ENCODE measurements around the gene DCHS1. TPM values are rescaled to one million over a fixed set of nuclear protein-coding genes. Genes with fewer than 3 reads are reported as not detected.
A peak's percentile ranks its signal among the peaks of the same experiment; 100 is the strongest.

Gene DCHS1
- total and polyA plus RNA-seq, 2 of the 13 experiments (the other 11 are each of a cell fraction or from before 2014, with no cell fraction given) = under 0.01 to 0.03 TPM

DNA sequence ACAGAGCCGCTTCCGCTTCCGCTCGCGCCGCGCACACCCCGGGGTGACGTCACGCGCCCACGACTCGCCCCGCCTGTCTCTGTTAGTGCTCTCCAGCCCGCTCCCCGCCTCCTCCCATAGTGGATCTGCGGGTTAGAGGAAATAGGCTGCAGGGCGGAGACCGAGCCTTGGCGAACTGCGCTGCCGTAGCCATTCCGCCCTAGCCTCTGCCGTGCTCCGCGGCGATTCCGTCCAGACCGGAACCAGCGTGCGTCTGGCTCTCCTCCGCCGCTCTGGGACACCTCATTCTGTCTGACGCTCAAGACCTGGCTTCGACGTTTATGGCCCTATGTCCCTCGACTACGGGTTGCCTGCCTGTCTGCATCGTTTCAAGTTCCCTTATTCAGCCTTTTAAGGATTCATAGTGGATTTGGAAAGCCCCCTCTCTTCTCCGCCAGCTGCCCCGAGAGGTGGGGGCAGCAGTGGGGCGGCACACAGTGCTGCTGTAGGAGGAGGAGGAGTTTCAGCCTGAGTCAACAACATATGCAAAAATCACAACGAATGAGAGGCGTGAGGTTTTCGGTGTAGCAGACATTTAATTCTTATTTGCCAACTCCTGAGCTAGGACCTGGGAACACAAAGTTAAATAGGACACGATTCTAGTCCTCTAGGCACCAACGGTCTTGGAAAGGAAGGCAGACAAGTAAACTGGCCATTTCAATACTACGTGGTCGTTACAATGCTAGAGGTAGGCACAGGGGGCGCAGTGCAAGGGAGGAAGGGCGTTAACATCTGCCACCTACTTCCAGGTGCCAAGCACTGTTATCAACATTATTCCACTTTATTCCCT lies 43.2 kb downstream of the DCHS1 start, which contains the start of gene TAF10 (continued):
- TF ChIP-seq ZBTB4 (CRISPR knock-in tag; IDR thresholded peaks at IDR 0.05; ENCODE audit: borderline replicate concordance) (peak; percentile 55; the same call in 1 of the 2 replicates), THAP8 (CRISPR knock-in tag; IDR thresholded peaks at IDR 0.05; ENCODE audit: borderline replicate concordance) (no peak), ARID4A (CRISPR knock-in tag; IDR thresholded peaks at IDR 0.05; ENCODE audit: borderline replicate concordance) (peak; percentile 93; the same call in 1 of the 2 replicates), ZBTB1 (CRISPR knock-in tag; IDR thresholded peaks at IDR 0.05; ENCODE audit: borderline replicate concordance) (no peak), RFX5 (IDR thresholded peaks at IDR 0.05; ENCODE audit: low read depth, low read length) (peak; percentile 69; the same call in 1 of the 2 replicates), THYN1 (CRISPR knock-in tag; IDR thresholded peaks at IDR 0.05; ENCODE audit: borderline replicate concordance, low read depth) (no peak), MYC (CRISPR knock-in tag; IDR thresholded peaks at IDR 0.05; ENCODE audit: borderline replicate concordance) (peak; percentile 55), GPN1 (CRISPR knock-in tag; IDR thresholded peaks at IDR 0.05; ENCODE audit: borderline replicate concordance) (no peak; the same call in 1 of the 2 replicates), ELF4 (CRISPR knock-in tag; IDR thresholded peaks at IDR 0.05; ENCODE audit: borderline replicate concordance) (no peak), ZFY (CRISPR knock-in tag; IDR thresholded peaks at IDR 0.05) (peak; percentile 58; the same call in 1 of the 2 replicates), GLI4 (CRISPR knock-in tag; IDR thresholded peaks at IDR 0.05; ENCODE audit: borderline replicate concordance) (no peak), ZNF446 (CRISPR knock-in tag; IDR thresholded peaks at IDR 0.05) (no peak)
- TF ChIP-seq, protein P1, sequence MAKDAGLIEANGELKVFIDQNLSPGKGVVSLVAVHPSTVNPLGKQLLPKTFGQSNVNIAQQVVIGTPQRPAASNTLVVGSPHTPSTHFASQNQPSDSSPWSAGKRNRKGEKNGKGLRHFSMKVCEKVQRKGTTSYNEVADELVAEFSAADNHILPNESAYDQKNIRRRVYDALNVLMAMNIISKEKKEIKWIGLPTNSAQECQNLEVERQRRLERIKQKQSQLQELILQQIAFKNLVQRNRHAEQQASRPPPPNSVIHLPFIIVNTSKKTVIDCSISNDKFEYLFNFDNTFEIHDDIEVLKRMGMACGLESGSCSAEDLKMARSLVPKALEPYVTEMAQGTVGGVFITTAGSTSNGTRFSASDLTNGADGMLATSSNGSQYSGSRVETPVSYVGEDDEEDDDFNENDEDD (CRISPR knock-in tag; IDR thresholded peaks at IDR 0.05; ENCODE audit: borderline replicate concordance) = peak; percentile 54; the same call in 1 of the 2 replicates
- TF ChIP-seq, protein P2, sequence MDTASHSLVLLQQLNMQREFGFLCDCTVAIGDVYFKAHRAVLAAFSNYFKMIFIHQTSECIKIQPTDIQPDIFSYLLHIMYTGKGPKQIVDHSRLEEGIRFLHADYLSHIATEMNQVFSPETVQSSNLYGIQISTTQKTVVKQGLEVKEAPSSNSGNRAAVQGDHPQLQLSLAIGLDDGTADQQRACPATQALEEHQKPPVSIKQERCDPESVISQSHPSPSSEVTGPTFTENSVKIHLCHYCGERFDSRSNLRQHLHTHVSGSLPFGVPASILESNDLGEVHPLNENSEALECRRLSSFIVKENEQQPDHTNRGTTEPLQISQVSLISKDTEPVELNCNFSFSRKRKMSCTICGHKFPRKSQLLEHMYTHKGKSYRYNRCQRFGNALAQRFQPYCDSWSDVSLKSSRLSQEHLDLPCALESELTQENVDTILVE (CRISPR knock-in tag; IDR thresholded peaks at IDR 0.05) = no peak
